ENCODE data around the gene DFFA. TPM values are rescaled to one million over a fixed set of nuclear protein-coding genes. Genes with fewer than 3 reads are reported as not detected.
"Not testable (repeated sequence)": the region's sequence is repeated elsewhere in the genome, so short reads cannot be mapped to it uniquely, and the experiment has no call there.

Gene DFFA
- polyA plus RNA-seq, 1 donor: 20.8 TPM

DNA sequence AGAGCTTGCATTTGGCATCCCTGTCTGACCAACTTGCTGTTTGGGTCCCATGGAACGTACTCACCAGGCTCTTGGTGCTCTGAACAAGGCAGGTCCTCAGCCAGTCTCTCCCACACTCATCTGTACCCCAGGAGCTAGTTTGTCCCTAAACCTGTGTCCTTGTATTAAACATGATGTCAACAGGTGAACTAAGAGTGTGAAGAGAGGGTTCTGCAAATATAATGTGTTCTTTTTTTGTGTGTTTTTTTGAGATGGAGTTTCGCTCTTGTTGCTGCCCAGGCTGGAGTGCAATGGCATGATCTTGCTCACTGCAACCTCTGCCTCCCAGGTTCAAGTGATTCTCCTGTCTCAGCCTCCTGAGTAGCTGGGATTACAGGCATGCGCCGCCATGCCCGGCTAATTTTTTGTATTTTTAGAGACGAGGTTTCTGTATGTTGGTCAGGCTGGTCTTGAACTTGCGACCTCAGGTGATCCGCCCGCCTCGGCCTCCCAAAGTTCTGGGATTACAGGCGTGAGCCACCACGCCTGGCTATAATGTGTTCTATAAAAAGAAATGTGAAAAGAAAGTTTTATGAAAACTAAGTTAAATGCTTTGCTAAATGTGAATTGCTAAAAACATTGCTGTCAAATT, 33.8 kb upstream of the DFFA start:
- DNase-seq: not testable (repeated sequence)

DNA sequence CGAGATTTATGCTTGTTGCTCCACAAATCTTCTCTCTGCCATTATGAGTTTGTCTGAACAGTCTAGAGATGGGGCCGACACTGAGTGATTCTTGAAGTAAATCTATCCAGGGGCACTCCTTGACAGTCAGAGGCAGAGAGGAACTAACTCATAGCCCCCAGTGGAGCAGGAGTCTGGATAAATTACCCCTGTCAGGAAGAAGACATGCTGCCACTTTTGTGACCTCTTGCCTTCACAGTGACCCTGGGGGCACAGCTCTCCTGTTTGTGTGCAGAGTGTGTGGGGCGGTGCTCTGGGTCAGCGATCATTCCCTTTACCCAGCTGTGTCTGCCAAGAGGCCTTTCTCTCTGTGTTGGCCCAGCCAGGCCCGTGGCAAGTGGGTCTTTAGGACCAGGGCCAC, 31.9 kb upstream of the DFFA start:
- no peak for DNase-seq

DNA sequence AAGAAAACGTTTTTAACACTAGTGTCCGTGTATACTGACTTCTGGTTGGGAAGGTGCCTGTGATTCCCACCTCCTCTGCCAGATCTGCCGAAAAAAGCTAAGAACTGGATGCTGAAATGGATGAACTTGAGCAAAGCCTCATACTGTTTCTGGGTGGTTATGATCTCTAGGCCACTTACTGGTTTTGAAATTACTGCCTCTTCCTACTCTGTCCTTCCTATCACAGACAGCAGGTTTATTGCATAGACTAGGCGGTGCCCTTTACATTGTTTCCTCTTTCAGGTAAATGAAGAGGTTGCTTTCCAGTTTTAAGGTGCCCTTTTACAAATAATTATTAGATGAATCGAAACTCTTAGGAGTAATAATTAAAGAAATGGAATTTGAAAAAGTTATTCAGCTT, 29.9 kb upstream of the DFFA start:
- no peak for DNase-seq

DNA sequence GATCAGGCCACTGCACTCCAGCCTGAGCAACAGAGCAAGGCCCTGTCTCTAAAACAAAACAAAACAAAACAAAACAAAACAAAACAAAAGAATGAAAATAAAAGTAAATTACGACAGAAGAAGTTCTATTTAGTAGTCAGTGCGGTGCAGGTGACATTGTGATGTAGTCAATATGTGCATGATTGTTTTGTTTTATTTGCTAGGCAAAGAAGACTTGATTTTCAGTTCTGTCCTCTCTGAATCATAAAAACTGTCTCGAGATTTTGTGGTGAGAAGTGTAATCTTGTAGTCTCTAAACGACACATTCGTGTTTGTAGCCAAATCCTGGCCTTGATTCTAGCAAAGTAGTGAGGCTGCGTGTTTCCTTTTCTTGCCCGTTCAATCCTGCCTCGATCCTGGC, 25.9 kb upstream of the DFFA start:
- DNase-seq: no peak

DNA sequence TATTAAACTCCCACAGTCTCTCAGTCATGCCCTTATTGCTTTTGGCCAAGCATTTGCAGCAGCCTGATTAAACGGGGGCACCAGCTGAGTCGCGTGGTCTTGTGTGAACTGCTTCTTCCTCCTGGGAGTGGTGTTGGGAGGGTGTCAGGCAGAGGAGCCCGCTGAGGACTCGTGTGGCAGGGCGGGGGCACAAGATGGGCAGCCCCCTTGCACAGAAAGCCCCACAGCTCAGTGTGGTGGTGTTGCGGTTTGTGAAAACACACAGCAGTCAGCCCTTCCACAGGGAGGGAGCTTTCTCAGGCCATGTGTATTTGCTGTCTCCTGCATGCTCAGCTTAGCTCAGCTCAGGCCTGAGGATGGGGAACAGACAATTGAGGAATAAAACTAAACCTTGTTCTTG, 24.8 kb upstream of the DFFA start:
- DNase-seq: no peak

DNA sequence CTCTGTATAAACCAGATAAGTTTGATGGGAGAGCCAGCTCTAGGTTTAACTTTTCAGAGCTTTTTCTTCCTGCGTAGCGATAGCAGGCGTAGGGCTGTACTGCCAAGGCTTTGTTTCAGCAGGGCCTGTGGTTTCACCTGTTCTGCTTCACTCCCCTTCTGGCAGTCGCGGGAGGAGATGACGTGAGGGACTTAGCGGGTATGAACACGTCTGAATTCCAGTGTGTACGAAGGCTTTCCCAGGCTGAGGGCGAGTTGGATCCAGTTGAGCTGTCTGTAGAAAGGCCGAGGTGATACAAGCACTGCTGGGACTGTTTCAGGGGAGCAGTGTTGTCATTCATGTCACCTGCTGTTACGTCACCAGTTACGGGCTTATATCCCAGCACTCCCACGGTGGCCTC, 23.6 kb upstream of the DFFA start:
- DNase-seq: no peak

DNA sequence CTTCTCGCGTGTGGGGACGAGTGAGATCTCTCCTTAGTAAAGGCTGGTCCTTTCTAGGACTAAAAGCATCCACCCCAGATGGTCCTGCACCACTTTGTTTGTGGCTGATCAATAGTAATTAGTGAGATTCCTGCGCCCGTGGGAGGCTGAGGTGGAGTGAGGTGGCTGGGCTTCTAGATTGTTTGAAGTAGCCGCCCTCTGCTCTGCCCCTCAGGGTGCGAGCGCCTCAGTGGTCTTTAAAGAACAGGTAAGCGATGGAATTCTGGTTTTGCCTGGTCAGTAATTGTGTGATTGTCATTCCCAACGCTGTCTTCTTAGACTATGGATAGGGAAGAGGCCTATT, 23.1 kb upstream of the DFFA start:
- DNase-seq: no peak

DNA sequence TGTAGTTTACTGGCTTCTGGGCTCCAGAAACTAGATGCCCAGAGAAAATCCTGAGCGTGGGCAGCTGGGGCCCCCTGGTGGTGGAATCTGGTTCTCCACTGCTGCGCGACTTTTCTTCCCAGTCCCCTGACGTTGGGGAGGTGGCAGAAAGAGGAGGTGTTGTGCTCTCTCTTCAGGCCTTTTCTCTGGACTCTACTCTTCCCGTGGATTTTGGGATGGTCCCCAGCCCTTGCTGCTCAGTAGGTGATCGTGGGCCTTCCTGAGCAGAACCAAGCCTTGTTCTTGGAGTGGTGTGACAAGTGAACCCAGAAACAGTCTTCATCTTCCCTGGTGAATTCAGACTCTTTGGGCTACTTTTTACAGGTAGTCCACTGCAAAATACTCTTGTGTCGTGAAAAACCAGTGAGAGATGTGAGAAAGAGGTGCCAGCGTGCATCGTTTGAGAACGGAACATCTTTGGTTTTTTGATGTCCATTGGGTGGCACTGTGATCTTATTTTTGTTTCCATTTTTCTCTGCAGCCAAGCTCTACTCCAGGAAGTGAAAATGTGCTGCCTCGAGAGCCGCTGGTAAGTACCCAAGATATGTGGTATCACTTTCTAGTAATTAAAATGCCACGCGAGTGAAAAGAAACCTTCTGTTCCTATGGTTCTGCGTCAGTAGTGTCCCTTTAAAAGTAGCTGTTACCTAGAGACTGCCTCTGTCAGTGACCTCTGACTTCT, 22.6 kb upstream of the DFFA start:
- DNase-seq: peak; percentile 53

DNA sequence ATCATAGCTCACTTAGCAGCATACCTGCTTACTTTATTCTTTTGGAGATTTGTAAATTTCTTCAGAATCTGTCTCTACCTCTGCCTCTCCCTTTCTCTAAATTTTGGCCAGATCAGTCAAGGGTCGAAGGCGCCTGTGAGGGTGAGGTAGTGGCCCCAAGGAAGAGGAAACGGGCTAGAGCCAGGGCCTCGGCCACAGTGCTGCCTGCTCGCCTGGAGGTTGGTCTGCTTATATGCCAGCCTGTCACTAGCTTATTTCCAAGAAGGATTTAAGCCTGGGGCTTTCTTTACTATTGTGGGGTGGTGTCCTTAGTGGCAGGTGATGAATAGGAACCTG, 22.1 kb upstream of the DFFA start:
- no peak for DNase-seq

DNA sequence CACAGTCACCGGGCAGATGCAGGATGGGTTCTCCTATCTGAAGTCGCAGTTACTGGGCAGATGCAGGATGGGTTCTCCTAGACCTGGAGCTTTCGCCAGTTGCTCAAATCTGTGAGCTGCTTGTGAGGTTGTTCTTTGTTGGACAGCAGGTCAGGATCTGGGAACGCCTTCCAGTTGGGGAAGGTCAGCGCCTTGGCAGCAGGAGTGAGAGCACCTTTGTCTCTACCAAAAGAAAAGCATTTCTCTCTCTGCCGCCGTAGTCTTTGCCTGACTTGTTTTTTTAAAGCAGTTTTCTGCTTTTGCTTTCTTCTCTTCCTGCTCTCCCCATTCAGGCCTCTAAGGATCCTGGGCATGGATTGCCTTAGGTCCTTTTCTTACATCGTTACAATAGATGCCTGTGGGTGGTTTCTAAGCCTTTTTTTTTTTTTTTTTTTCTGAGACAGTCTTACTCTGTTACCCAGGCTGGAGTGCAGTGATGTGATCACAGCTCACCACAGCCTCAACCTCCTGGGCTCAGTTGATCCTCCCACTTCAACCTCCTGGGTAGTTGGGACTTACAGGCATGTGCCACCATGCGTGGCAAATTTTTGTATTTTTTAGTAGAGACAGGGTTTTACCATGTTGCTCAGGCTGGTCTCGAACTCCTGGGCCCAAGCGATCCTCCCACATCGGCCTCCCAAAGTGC, 18.1 kb upstream of the DFFA start:
- DNase-seq: no peak

DNA sequence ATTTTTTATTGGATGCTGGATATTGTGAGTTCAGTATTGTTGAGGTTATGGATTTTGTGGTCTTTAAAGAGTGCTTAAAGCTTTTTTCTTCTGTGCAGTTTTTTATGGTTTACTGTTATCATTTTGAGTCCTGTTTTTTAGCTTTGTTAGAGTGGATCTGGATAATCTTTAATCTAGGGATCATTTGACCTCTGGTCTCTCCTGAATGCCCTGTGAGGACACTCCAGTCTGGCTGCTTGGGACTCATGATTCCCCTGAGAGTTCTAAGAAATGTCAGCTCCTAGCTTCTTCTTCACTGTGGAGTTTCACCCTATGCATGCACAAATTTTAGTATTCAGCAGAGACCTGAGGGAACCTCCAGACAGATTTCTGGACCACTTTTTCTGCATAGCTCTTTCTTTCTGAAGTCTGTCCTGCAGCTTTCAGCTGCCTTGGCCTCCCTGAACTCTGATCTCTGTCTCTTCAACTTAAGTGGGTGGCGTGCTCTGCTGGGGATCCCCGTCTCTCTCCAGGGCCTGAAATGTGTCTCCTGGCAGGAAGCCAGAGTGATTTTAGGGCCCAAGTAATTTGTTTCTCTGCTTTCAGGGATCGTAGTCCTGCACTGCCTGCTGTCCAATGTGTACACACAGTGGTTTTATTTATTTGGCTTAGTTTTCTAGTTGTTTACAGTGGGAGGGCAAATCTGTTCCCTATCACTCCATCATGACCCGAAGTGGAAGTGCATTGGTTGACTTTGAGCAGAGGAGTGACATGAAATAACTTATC, 17.1 kb upstream of the DFFA start:
- no peak for DNase-seq

DNA sequence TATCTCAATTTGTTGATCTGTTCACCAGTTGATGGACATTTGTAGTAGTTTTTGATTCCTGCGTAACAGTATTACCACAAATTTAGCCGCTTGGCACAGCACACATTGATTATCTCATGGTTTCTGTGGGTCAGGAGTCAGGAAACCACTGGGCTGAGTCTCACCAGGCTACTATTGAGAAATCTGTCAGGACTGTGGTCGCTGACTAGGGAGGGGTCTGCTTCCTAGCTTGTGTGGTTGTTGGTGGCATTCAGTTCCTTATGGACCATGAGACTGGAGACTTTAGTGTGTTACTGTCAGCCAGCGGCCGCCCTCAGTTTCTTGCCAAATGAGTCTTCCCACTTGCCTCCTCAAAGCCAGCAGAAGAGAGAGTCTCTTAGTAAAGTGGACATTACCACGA, 12.2 kb upstream of the DFFA start:
- no peak for DNase-seq

DNA sequence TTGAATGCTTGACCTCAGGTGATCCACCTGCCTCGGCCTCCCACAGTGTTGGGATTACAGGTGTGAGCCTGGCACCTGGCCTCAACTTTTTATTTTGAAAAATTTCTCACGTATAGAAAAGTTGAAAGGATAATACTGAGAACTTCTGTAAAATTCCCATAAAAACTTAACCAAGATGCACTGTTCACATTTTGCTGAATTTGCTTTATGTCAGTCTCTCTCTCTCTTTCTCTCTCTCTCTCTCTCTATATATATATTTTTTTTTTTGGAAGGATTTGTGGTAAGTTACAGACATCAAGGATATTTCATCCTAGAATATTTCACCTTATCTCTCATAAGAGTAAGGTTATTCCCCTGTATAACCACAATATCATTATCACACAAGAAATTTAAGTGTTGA, 8.3 kb upstream of the DFFA start:
- no peak for DNase-seq

DNA sequence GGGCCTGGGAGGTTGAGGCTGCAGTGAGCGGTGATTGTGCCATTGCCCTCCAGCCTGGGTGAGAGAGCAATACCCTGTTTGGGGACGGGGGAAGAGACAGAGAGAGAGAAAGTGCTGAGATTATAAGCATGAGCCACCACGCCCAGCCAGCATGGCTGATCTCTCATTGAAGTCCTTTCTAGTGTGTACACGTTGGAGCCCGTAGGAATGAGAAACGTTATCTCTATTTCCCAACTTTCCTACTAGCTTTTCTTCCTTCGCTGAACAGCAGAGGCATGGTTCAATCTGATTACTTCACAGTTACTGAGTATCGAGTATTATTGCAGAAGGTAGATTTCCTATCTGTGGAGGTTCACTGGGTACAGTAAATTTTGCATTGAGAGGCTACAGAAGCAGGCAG, 7.0 kb upstream of the DFFA start:
- no peak for DNase-seq

DNA sequence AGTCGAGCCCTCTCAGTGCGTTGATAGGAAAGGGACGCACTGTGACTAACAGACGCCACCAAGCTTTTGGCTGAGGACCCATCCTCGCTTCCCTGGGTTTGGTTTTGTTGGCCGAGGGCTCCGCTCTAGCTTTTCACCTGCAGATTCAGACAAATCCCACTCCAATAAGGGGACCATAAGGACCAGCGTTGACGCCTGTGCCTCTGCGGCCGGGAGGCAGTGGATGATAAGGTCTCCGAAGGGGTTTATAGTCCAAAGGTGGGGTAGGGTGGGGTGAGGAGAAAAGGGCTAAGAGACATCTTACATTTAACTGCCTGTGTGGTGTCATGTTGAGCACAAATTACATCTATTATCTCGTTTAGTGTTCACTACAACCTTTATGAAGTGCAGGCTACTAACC, 3.2 kb upstream of the DFFA start:
- DNase-seq: no peak

DNA sequence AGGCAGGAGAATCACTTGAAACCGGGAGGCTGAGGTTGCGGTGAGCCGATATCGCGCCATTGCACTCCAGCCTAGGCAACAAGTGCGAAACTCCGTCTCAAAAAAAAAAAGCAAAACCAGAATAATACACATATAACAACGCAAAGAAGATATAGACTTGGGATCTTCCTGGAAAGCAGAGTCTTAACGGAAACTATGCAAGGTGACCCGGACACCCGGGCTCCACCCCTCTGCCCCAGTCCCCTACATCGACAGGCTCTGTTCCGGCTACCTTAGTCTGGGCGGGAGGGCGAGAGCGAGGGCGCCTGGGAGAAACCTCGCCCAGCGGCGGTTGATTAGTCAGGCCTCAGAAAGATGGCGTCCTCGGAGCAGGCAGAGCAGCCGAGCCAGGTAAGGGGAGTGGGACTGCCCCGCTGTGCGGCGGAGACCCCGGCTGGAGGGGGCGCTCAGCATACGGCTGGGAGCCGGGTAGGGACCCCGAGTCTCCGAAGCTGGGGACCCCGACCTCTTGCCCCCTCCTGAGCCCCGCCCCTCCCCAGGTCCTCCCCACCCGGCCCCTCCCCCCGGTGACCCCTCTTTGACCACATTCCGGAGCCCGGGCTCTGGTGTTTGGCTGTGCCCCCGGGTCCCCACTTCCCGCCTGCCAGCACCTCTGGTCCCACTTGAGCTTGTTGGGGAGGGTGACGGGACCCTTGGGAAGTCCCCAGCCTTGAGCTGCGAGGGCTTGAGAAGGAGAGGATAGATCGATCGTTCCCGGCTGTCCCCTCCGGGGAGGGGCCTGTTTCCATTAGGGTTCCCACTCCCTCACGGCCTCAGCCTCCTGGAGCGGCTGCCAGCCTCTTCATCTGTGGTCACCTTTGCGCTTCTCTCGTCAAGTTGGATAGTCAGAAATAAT, 2.5 kb upstream of the DFFA start, which contains the start of gene PEX14:
Gene PEX14 (plus strand): TSS at position 338 of the 895 bp plus-strand sequence. CDS start 17 bp downstream, at position 355.
- peak; percentile 86 for DNase-seq

DNA sequence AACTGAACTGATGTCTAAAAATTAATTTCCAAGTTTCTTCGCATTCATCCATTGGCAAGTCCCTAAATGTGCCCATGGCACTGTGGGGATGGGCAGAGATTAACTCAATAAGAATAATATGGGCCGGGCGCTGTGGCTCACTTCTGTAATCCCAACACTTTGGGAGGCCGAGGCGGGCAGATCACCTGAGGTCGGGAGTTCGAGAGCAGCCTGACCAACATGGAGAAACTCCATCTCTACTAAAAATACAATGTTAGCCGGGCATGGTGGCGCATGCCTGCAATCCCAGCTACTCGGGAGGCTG, 1.9 kb upstream of the DFFA start:
- DNase-seq: not testable (repeated sequence)

DNA sequence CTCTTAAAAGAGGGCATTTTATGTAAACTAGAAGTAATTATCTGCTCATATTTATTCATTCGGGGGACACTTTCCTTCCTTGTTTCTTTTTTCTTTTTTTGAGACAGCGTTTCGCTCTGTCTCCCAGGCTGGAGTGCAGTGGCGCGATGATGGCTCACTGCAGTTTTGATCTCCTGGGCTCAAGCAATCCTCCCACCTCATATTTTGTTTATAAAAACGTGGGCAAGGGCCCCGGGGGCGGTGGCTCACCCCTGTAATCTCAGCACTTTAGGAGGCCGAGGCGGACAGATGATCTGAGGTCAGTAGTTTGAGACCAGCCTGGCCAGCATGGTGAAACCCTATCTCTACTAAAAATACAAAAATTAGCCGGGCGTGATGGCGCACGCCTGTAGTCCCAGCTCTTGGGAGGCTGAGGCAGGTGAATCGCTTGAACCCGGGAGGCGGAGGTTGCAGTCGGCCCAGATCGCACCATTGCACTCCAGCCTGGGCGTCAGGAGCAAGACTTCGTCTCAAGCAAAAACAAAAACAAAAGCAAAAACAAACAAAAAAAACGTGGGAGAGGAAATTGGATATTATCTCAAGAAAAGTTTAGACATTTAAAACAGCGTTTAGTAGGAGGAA, 926 bp upstream of the DFFA start:
- no peak for DNase-seq

DNA sequence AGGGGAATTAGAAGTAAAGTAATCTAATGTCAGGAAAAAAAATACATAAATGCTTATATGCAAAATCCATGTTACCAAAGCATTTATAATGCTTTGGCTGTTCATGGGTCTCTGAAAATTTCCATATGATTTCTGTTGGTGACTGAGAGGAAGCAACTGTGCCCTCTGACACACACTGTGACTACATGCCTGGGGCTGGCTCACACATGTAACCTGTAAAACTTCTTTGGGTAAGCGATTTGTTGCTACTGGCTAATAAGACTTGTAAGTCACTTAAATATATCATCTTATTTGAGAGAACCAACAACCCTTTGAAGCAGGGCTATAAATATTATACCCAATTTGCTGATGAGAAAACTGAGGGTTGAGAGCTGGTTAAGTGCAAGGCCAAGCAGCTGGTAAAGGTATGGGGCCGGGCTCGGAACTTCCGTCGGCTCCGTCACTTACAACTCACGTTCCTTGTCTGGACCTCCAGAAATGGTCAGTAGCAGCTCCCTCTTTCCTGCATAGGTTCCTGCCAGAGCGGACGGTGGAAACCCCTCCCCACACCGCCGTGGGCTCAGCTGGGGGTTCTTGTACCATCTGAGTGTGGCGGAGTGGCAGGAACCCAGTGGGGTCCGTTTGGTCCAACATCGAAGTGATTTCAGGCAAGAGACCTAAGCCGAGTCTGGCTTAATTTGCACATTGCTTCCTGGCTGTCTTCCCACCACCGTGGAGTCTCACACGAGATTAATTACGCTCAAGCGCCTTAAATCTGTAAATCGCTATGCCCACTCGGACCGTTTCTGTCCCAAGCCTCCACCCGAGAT, 714 bp downstream of the DFFA start:
- no peak for DNase-seq

DNA sequence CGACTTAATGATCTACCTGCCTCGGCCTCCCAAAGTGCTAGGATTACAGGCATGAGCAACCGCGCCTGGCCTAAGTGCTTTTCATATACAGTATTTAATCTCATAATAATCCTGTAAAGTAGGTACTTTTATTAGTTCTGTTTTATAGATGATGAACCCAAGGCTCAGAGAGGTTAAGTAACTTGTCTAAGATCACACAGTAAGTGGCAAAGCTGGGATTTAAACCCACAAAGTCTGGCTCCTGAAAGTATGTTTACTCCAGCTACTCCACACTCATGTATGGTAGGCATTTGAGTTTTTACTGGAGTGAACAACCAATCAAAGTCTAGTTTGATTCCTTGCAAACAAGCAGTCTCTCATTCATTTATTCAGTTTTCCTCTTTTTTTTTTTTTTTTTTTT, 2.3 kb downstream of the DFFA start:
- DNase-seq: no peak

DNA sequence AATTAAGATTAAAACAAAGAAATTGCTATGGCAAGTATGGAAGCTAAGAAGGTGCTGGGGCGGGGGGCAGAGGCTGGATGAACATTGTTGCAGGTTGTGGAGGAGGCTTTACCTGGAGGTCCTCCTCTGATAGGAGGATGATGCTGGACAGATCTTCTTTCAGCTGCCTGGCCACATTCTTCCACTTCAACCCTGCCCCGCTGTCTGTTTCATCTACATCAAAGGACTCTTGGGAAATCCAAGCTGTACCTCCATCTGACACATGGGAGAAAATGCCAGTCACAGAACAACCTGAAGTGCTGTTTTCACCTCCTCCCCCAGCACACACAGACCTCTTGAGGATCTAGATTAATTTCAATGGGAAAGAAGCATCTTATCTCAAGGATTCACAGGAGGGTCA, 5.3 kb downstream of the DFFA start:
- no peak for DNase-seq

Measured in hindlimb muscle (tissue), 1 donor.